Colonic mucosa (tissue), 4 donors: ENCODE results near the gene KIAA1217. TPM values are rescaled to one million over a fixed set of nuclear protein-coding genes. Genes with fewer than 3 reads are reported as not detected.

Experiments
- DNase-seq: peaks from one replicate; pipeline ENCODE4 v3.0.0-alpha.2; 2020
- H3K27ac ChIP-seq: fragments of 200-600 bp; one replicate; pipeline ENCODE4 v1.8.0; 2021
- H3K27me3 ChIP-seq: fragments of 200-600 bp; one replicate; pipeline ENCODE4 v1.8.0; 2021
- H3K36me3 ChIP-seq: fragments of 200-600 bp; one replicate; pipeline ENCODE4 v1.8.0; 2021
- H3K4me1 ChIP-seq: fragments of 200-600 bp; one replicate; pipeline ENCODE4 v1.8.0; 2021; ENCODE audit warnings: mild to moderate bottlenecking
- H3K4me3 ChIP-seq: fragments of 200-600 bp; one replicate; pipeline ENCODE4 v1.8.0; 2021
- H3K9ac ChIP-seq, 2 donors: one replicate each; pipeline ENCODE4 v1.7.0; 2013; ENCODE audit warnings: control low read depth in 2 of 2, low read depth in 2 of 2, low read length in 2 of 2
- H3K9me3 ChIP-seq: fragments of 200-600 bp; one replicate; pipeline ENCODE4 v1.8.0; 2021
- intact Hi-C: fragments of 100-400 bp; cut with DNase I; formaldehyde crosslinking; loops from one replicate; pipeline ENCODE4 v1.14.1; 2022
- total RNA-seq, 2 donors: library from RNA; stranded (reverse); fragmentation: NEBNext Ultra II Directional in 1 of 2; extraction: Animal tissue kit (Norgen Biotek cat#: 25700) in 1 of 2; gene quantifications; one replicate each; pipeline ENCODE4 v1.2.1, GENCODE V29; 2021
- TF ChIP-seq, protein P1 (sequence below): fragments of 200-600 bp; IDR thresholded peaks from one replicate; pipeline ENCODE4 v1.8.0; 2022; ENCODE audit warnings: antibody characterized with exemption, mild to moderate bottlenecking
- donor health status: healthy.
- donor health status: DM: no; HTN: no; CAD: no.
- donor health status: DM: no; HTN: no; CAD: no.

Gene KIAA1217
- total RNA-seq, 2 donors from 2014 or later, result 34.2 to 61.2 TPM

GRCh38 chr10:24311888-24312287 lies 103.0 kb downstream of the KIAA1217 start:
- no peak overlapping the region for H3K27ac ChIP-seq
- no peaks in the 10 kb centered on the region for H3K9me3 ChIP-seq
- no peaks in the 10 kb centered on the region for H3K27me3 ChIP-seq
- TF ChIP-seq, protein P1, sequence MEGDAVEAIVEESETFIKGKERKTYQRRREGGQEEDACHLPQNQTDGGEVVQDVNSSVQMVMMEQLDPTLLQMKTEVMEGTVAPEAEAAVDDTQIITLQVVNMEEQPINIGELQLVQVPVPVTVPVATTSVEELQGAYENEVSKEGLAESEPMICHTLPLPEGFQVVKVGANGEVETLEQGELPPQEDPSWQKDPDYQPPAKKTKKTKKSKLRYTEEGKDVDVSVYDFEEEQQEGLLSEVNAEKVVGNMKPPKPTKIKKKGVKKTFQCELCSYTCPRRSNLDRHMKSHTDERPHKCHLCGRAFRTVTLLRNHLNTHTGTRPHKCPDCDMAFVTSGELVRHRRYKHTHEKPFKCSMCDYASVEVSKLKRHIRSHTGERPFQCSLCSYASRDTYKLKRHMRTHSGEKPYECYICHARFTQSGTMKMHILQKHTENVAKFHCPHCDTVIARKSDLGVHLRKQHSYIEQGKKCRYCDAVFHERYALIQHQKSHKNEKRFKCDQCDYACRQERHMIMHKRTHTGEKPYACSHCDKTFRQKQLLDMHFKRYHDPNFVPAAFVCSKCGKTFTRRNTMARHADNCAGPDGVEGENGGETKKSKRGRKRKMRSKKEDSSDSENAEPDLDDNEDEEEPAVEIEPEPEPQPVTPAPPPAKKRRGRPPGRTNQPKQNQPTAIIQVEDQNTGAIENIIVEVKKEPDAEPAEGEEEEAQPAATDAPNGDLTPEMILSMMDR, result no peak
- H3K4me3 ChIP-seq, result no peak overlapping the region
- H3K4me1 ChIP-seq, result no peaks in the 10 kb centered on the region
- DNase-seq, result no peak
- intact Hi-C loops, result no loop called here
- no peak overlapping the region for H3K9ac ChIP-seq
- H3K36me3 ChIP-seq, result no peaks in the 10 kb centered on the region

GRCh38 chr10:24313283-24313682 lies 104.3 kb downstream of the KIAA1217 start:
- intact Hi-C loops, result no loop called here
- H3K27me3 ChIP-seq, result no peaks in the 10 kb centered on the region
- no peak overlapping the region for H3K9ac ChIP-seq
- no peaks in the 10 kb centered on the region for H3K9me3 ChIP-seq
- TF ChIP-seq, protein P1, result no peak
- H3K4me1 ChIP-seq, result no peaks in the 10 kb centered on the region
- no peaks in the 10 kb centered on the region for H3K36me3 ChIP-seq
- no peak overlapping the region for H3K27ac ChIP-seq
- DNase-seq, result no peak
- no peak overlapping the region for H3K4me3 ChIP-seq

DNA sequence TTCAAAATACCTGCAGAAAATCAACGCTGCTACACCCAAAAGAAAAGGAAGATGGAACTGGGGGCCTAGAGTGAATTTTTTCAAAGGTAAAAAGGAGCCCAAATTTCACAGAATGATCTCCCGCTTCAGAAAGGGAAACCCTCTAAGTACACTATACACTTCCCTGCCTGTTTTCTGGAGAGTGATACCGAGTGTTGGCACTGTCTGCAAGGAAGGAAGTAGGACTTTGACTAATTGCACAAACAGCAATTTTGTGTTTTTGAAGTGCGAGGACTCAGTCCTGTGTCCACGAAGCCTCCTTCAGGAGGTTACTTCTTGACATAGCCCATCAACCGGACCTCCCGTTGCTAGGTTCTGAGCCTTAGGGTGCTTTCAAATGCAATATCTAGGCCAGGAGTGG lies 106.3 kb downstream of the KIAA1217 start:
- Histone ChIP-seq H3K36me3 (no peaks in the 10 kb centered on the region), H3K9me3 (no peaks in the 10 kb centered on the region), H3K27ac (no peak overlapping the region), H3K4me3 (no peak overlapping the region), H3K9ac (no peak overlapping the region), H3K4me1 (no peaks in the 10 kb centered on the region), H3K27me3 (no peaks in the 10 kb centered on the region)
- TF ChIP-seq, protein P1, result no peak
- no peak for DNase-seq
- intact Hi-C loops, result no loop called here

- no peak for DNase-seq
- H3K9ac ChIP-seq, result no peak overlapping the region
- H3K27ac ChIP-seq, result no peak overlapping the region
- H3K9me3 ChIP-seq, result no peaks in the 10 kb centered on the region
- intact Hi-C loops, result no loop called here
- TF ChIP-seq, protein P1, result no peak
- H3K36me3 ChIP-seq, result no peaks in the 10 kb centered on the region
- no peaks in the 10 kb centered on the region for H3K27me3 ChIP-seq
- no peaks in the 10 kb centered on the region for H3K4me1 ChIP-seq
- H3K4me3 ChIP-seq, result no peak overlapping the region
Observed at GRCh38 chr10:24318517-24318916, 109.6 kb downstream of the KIAA1217 start.

- Histone ChIP-seq H3K27ac (no peak overlapping the region), H3K9ac (no peak overlapping the region), H3K27me3 (no peaks in the 10 kb centered on the region), H3K36me3 (no peaks in the 10 kb centered on the region), H3K4me3 (no peak overlapping the region), H3K4me1 (no peaks in the 10 kb centered on the region), H3K9me3 (no peaks in the 10 kb centered on the region)
- DNase-seq, result no peak
- intact Hi-C loops, result no loop called here
- TF ChIP-seq, protein P1, result no peak
Observed at GRCh38 chr10:24320373-24320772, 111.4 kb downstream of the KIAA1217 start.

- no peak overlapping the region for H3K27ac ChIP-seq
- H3K9ac ChIP-seq, result no peak overlapping the region
- no peak overlapping the region for H3K4me3 ChIP-seq
- no peaks in the 10 kb centered on the region for H3K9me3 ChIP-seq
- H3K4me1 ChIP-seq, result no peaks in the 10 kb centered on the region
- H3K27me3 ChIP-seq, result no peaks in the 10 kb centered on the region
- intact Hi-C loops, result no loop called here
- no peaks in the 10 kb centered on the region for H3K36me3 ChIP-seq
- TF ChIP-seq, protein P1, result no peak
- DNase-seq, result no peak
Observed at GRCh38 chr10:24324651-24325050, 115.7 kb downstream of the KIAA1217 start.
